AG09309 (cell line): ENCODE measurements around the gene PARVA.

Experiments used
- DNase-seq: peaks from one replicate; pipeline ENCODE4 v3.0.0-alpha.2; 2010; ENCODE audit warnings: low read depth
- H3K4me3 ChIP-seq: 2 replicates; pipeline ENCODE4 v1.5.1; 2011; ENCODE audit warnings: mild to moderate bottlenecking, low read depth, low read length, moderate library complexity; ENCODE audit not compliant: control insufficient read depth
- CTCF ChIP-seq: IDR thresholded peaks from 2 replicates; pipeline ENCODE4 v1.5.1; 2011; ENCODE audit warnings: mild to moderate bottlenecking, low read depth, low read length, inconsistent platforms; ENCODE audit not compliant: insufficient read depth, control insufficient read depth; ENCODE audit errors: missing control alignments

The PARVA gene

GRCh38 chr11:12577725-12578644, 200.6 kb downstream of the PARVA start:
- peak; percentile 4 for TF ChIP-seq CTCF
- DNase-seq: no peak
- H3K4me3 ChIP-seq: no peak overlapping the region

GRCh38 chr11:12581416-12581815, 204.0 kb downstream of the PARVA start:
- no peak overlapping the region for H3K4me3 ChIP-seq
- no peak for TF ChIP-seq CTCF
- no peak for DNase-seq

- no peak overlapping the region for H3K4me3 ChIP-seq
- TF ChIP-seq CTCF: no peak
- DNase-seq: peak; percentile 63
Measured at GRCh38 chr11:12581923-12582322, 204.6 kb downstream of the PARVA start.
